ENCODE measurements around the gene DNAJC27. TPM values are rescaled to one million over a fixed set of nuclear protein-coding genes. Genes with fewer than 3 reads are reported as not detected.

Gene DNAJC27
- total and polyA plus RNA-seq, 2 experiments from 2014 or later = 1.3 to 2.9 TPM

DNA sequence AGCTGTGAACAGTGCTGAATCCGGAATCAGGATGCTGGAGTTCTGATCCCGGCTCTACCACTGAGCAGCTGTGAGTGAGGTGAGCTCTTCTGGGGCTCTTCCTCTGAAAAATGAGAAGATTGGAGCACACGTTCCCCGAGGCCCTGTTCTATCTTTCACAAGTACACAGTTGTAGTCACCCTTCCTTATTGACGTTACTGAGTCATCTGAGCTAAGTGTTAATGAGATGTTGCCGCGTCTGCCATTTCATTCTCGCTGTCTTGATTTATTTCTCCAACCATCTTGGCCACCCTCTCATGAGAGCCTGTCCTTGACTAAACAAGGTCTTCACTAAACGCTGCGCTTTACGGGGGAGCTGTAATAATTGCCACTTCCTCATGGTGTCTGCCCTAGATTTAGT is 38.2 kb upstream of the DNAJC27 start:
- Histone ChIP-seq H3K4me3 (no peak overlapping the region), H3K27me3 (replicated peaks; ENCODE audit: insufficient read depth) (no peaks in the 10 kb centered on the region), H3K4me1 (ENCODE audit: insufficient read depth) (no peaks in the 10 kb centered on the region), H3K4me2 (ENCODE audit: unreplicated experiment) (no peak overlapping the region), H4K20me1 (ENCODE audit: insufficient read depth) (no peaks in the 10 kb centered on the region), H2AFZ (no peak overlapping the region), H3K36me3 (ENCODE audit: low read depth) (no peaks in the 10 kb centered on the region), H3K9me3 (ENCODE audit: low read depth) (no peaks in the 10 kb centered on the region), H3K9ac (no peak overlapping the region), H3K9me2 (ENCODE audit: insufficient read depth) (no peaks in the 10 kb centered on the region), H3K27ac (no peak overlapping the region), H3K79me2 (ENCODE audit: insufficient read depth) (no peaks in the 10 kb centered on the region), H3F3A (ENCODE audit: insufficient read depth) (no peaks in the 10 kb centered on the region)
- no peak for TF ChIP-seq EZH2 (IDR thresholded peaks at IDR 0.05; ENCODE audit: insufficient read depth, poor library complexity, severe bottlenecking)
- no peak for TF ChIP-seq EZH2phosphoT487 (IDR thresholded peaks at IDR 0.05; ENCODE audit: insufficient read depth, low read depth)
- WGBS, 2 experiments (ENCODE audit: low coverage in 1 of 2, low lambda C conversion rate in 2 of 2, missing lambda C conversion rate in 2 of 2) = 68 to 70% methylated on average over 11 of the region's 11 CpGs
- in situ Hi-C loops (cut with MboI) = no loop called here
- DNase-seq = no peak

DNA sequence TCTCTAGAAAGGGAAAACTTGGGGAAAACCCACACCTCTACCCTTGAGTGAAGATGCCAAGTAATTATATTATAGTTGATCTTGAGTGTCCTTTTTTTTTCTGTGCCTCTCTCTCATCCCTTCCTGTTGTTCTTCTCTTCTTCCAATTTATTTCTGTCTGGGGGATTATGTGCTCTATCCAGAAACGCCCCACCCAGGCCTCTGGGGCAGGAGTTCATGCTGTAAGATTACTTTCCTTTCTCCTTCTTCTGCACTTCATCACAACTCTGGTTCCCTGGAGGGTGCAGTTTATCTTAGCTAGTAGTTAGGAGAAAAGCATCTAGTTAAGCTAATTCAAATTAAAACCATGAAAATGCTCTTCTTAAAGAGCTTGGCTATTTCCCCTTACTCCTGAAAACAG is 30.3 kb upstream of the DNAJC27 start:
- H3K9ac ChIP-seq = no peak overlapping the region
- no peak overlapping the region for H2AFZ ChIP-seq
- no peaks in the 10 kb centered on the region for H3K27me3 ChIP-seq (replicated peaks; ENCODE audit: insufficient read depth)
- no peaks in the 10 kb centered on the region for H4K20me1 ChIP-seq (ENCODE audit: insufficient read depth)
- no peaks in the 10 kb centered on the region for H3K9me3 ChIP-seq (ENCODE audit: low read depth)
- DNase-seq = no peak
- H3K4me2 ChIP-seq (ENCODE audit: unreplicated experiment) = no peak overlapping the region
- TF ChIP-seq EZH2 (IDR thresholded peaks at IDR 0.05; ENCODE audit: insufficient read depth, poor library complexity, severe bottlenecking) = no peak
- no peak for TF ChIP-seq EZH2phosphoT487 (IDR thresholded peaks at IDR 0.05; ENCODE audit: insufficient read depth, low read depth)
- H3K36me3 ChIP-seq (ENCODE audit: low read depth) = no peaks in the 10 kb centered on the region
- no peaks in the 10 kb centered on the region for H3K9me2 ChIP-seq (ENCODE audit: insufficient read depth)
- peaks cover 18% of the 10 kb centered on the region for H3K4me1 ChIP-seq (ENCODE audit: insufficient read depth)
- H3K4me3 ChIP-seq = no peak overlapping the region
- H3F3A ChIP-seq (ENCODE audit: insufficient read depth) = peaks cover 12% of the 10 kb centered on the region
- no peak overlapping the region for H3K27ac ChIP-seq
- no peaks in the 10 kb centered on the region for H3K79me2 ChIP-seq (ENCODE audit: insufficient read depth)
- WGBS, 2 experiments (ENCODE audit: low coverage in 1 of 2, low lambda C conversion rate in 2 of 2, missing lambda C conversion rate in 2 of 2) = 25 to 45% methylated on average over 1 of the region's 1 CpG
- in situ Hi-C loops (cut with MboI) = no loop called here

DNA sequence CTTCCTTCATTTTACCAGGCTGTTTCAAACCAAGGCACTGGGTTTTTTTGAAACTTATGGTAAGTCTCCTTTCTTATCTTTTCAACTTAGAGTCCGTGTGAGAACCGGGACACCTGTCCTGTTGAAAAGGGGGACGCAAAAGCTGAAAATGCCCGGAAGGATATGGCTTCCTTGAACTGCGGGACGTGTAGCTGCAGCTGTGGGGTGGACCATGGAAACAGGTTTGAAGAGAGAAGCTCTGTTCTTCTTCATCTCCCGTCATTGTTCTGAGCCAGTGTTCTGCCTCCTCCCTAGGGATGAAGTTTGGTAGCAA is 29.5 kb upstream of the DNAJC27 start:
- peaks cover 19% of the 10 kb centered on the region for H3F3A ChIP-seq (ENCODE audit: insufficient read depth)
- in situ Hi-C loops (cut with MboI) = no loop called here
- no peaks in the 10 kb centered on the region for H3K27me3 ChIP-seq (replicated peaks; ENCODE audit: insufficient read depth)
- DNase-seq = no peak
- no peak overlapping the region for H3K4me2 ChIP-seq (ENCODE audit: unreplicated experiment)
- no peak for TF ChIP-seq EZH2 (IDR thresholded peaks at IDR 0.05; ENCODE audit: insufficient read depth, poor library complexity, severe bottlenecking)
- TF ChIP-seq EZH2phosphoT487 (IDR thresholded peaks at IDR 0.05; ENCODE audit: insufficient read depth, low read depth) = no peak
- peaks cover 26% of the 10 kb centered on the region for H3K4me1 ChIP-seq (ENCODE audit: insufficient read depth)
- H3K27ac ChIP-seq = no peak overlapping the region
- no peak overlapping the region for H3K4me3 ChIP-seq
- no peak overlapping the region for H2AFZ ChIP-seq
- no peak overlapping the region for H3K9ac ChIP-seq
- no peaks in the 10 kb centered on the region for H3K36me3 ChIP-seq (ENCODE audit: low read depth)
- H3K9me3 ChIP-seq (ENCODE audit: low read depth) = no peaks in the 10 kb centered on the region
- H4K20me1 ChIP-seq (ENCODE audit: insufficient read depth) = no peaks in the 10 kb centered on the region
- H3K79me2 ChIP-seq (ENCODE audit: insufficient read depth) = no peaks in the 10 kb centered on the region
- WGBS, 2 experiments (ENCODE audit: low coverage in 1 of 2, low lambda C conversion rate in 2 of 2, missing lambda C conversion rate in 2 of 2) = 92 to 93% methylated on average over 7 of the region's 7 CpGs
- H3K9me2 ChIP-seq (ENCODE audit: insufficient read depth) = no peaks in the 10 kb centered on the region

DNA sequence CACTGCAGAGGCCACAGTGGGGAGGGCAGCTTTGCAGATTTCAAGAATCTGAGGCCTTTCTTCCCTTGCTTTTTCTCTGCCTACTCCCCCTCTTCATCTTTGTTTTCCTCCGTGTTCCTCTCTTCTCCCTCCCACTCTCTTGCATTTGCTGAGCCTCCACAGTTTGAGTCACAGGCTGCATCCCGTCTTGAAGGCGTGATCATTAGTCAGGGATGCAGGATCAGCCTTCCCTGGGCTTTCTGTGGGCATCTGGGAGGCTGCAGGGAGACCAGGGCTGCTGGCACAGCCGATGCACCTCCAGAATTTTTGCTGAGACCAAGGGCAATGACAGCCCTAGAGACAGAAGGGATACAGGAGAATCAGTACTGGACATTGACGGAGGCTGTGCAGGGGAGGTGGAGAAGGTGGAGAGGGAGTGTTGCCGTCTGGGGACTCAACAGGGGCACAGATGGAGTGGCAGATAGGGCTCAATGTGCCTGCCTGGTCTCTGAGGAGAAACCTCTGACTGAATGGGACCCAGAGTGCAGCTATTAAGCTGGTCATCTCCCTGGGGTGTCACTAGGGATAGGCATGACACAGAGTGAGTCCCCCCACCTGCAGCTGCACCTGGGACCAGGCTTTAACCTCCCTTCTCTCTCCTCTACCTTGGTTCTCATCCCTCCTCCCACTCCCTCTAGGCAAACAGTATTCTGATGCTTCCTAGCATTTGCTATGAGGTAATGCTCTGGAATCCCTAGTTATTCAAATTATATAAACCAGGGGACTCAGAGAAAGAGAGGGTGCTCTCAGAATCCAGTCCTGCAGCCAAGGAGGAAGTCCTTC is 29.0 kb upstream of the DNAJC27 start:
- no peak for TF ChIP-seq EZH2phosphoT487 (IDR thresholded peaks at IDR 0.05; ENCODE audit: insufficient read depth, low read depth)
- no peak for TF ChIP-seq EZH2 (IDR thresholded peaks at IDR 0.05; ENCODE audit: insufficient read depth, poor library complexity, severe bottlenecking)
- in situ Hi-C loops (cut with MboI) = no loop called here
- 27 to 32% methylated on average over 6 of the region's 6 CpGs for WGBS, 2 experiments (ENCODE audit: low coverage in 1 of 2, low lambda C conversion rate in 2 of 2, missing lambda C conversion rate in 2 of 2)
- H3F3A ChIP-seq (ENCODE audit: insufficient read depth) = peaks cover 19% of the 10 kb centered on the region
- no peaks in the 10 kb centered on the region for H4K20me1 ChIP-seq (ENCODE audit: insufficient read depth)
- peaks cover 28% of the 10 kb centered on the region for H3K4me1 ChIP-seq (ENCODE audit: insufficient read depth)
- H3K36me3 ChIP-seq (ENCODE audit: low read depth) = no peaks in the 10 kb centered on the region
- no peak overlapping the region for H3K27ac ChIP-seq
- DNase-seq = peak; percentile 85
- H3K9me3 ChIP-seq (ENCODE audit: low read depth) = no peaks in the 10 kb centered on the region
- peak overlapping the region; percentile 62 for H3K4me2 ChIP-seq (ENCODE audit: unreplicated experiment)
- H3K4me3 ChIP-seq = no peak overlapping the region
- no peak overlapping the region for H3K9ac ChIP-seq
- no peaks in the 10 kb centered on the region for H3K9me2 ChIP-seq (ENCODE audit: insufficient read depth)
- peak overlapping the region; percentile 63 for H2AFZ ChIP-seq
- no peaks in the 10 kb centered on the region for H3K79me2 ChIP-seq (ENCODE audit: insufficient read depth)
- H3K27me3 ChIP-seq (replicated peaks; ENCODE audit: insufficient read depth) = no peaks in the 10 kb centered on the region
